ENCODE results near the gene PTPN1.

Gene PTPN1

GRCh38 chr20:50628332-50628731 is 118.1 kb downstream of the PTPN1 start:
- Histone ChIP-seq H3K4me1 (ENCODE audit: control insufficient read depth, insufficient read depth, low read length) (peaks cover 27% of the 10 kb centered on the region), H3K4me3 (ENCODE audit: low read length) (no peak overlapping the region), H3K27me3 (replicated peaks; ENCODE audit: control insufficient read depth, insufficient read depth, low read length) (no peaks in the 10 kb centered on the region), H3K36me3 (ENCODE audit: control insufficient read depth, insufficient read depth, low read length, severe bottlenecking) (no peaks in the 10 kb centered on the region), H3K9ac (ENCODE audit: low read length) (no peak overlapping the region), H3K9me3 (ENCODE audit: control insufficient read depth, low read length) (no peaks in the 10 kb centered on the region)
- DNase-seq (ENCODE audit: low read depth), result no peak

DNA sequence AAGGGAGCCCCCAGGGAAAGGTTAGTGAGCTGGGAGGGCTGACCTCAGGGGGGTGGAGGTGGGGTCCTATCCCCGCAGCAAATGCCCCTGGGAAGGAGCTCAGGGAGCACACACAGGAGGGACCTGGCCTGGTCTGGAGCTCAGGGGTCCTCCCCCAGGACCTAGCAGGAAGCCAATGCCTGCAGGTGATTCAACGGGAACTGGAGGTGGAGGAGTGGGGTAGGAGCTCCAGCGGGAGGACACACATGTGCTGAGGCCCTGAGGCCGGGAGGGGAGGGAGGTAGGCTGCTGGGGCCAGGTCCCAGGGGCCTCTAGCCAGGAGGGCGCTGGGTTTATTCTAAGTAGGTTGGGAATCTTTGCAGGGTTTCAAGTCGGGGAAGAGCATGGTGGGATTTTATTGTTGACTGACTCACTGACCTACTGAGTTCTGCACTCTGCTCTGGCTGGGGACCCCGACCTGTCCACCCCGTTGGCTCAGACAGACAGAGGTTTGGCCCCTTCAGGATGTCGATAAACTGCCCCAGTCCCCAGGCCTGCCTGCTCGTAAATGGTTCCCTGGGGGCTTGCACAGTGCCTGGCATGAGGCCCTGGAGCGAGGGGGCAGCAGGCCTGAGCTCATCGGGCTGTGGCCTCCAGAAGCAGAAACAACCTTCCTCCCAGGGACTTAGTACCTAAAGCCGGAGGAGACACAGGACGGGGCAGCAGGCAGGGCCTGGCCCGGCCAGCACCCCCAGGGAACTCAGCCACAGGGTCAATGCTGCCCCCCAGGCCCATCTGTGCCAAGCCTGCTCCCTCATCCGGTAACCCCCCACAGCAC is 118.9 kb downstream of the PTPN1 start:
- Histone ChIP-seq H3K27me3 (replicated peaks; ENCODE audit: control insufficient read depth, insufficient read depth, low read length) (no peaks in the 10 kb centered on the region), H3K9ac (ENCODE audit: low read length) (no peak overlapping the region), H3K4me3 (ENCODE audit: low read length) (no peak overlapping the region), H3K36me3 (ENCODE audit: control insufficient read depth, insufficient read depth, low read length, severe bottlenecking) (no peaks in the 10 kb centered on the region), H3K9me3 (ENCODE audit: control insufficient read depth, low read length) (no peaks in the 10 kb centered on the region), H3K4me1 (ENCODE audit: control insufficient read depth, insufficient read depth, low read length) (peaks cover 27% of the 10 kb centered on the region)
- DNase-seq (ENCODE audit: low read depth), result no peak

DNA sequence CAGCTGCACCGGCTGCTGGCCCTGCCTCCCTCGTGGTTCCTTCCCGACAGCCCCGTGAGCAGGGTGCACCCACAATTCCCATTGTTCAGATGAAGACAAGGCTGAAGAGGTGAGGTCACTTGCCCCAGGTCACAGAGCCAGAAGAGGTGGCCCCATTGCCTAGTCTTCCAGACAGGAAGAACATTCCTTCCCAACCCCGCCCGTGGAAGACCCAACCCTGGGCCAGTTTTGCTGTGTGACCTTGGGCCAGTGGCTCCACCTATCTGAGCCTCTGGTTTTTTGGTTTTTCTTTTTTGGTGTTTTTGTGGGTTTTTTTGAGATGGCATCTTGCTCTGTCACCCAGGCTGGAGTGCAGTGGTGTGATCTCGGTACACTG is 119.5 kb downstream of the PTPN1 start:
- no peaks in the 10 kb centered on the region for H3K27me3 ChIP-seq (replicated peaks; ENCODE audit: control insufficient read depth, insufficient read depth, low read length)
- DNase-seq (ENCODE audit: low read depth), result no peak

DNA sequence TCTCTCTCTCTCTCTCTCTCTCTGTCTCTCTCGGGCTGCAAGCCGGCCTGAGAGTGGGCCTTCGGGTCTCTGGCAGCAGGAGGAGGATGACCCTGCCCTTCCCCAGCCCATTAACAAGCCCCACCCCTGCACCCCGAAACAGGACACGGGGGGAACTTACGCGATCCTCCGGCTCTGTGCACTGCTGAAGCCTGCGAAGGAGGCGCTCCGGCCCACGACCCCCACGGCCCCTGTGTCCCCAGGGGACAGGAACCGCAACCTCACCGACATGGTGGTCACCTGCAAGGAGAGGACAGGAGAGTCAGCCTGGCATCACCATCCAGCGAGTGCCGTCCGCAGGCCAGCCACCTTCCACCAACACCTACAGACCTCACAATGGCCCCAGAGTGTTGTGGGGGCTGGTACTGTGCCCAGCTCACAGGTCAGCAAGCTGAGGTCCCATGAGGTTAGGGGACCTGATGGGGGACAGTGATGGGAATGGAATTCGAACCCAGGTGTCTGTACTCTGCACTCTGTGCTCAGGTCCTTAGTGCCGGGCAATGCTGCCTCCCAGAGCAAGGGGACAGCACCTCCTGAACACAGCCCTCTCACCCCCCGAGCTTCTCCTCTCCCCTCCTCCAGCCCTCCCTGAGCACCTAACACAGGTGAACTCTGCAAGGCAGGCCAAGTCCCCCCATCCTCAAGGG is 120.5 kb downstream of the PTPN1 start:
- no peak overlapping the region for H3K4me3 ChIP-seq (ENCODE audit: low read length)
- H3K4me1 ChIP-seq (ENCODE audit: control insufficient read depth, insufficient read depth, low read length), result peaks cover 22% of the 10 kb centered on the region
- H3K9me3 ChIP-seq (ENCODE audit: control insufficient read depth, low read length), result no peaks in the 10 kb centered on the region
- H3K9ac ChIP-seq (ENCODE audit: low read length), result no peak overlapping the region
- H3K36me3 ChIP-seq (ENCODE audit: control insufficient read depth, insufficient read depth, low read length, severe bottlenecking), result no peaks in the 10 kb centered on the region
- no peaks in the 10 kb centered on the region for H3K27me3 ChIP-seq (replicated peaks; ENCODE audit: control insufficient read depth, insufficient read depth, low read length)
- DNase-seq (ENCODE audit: low read depth), result no peak

More for the DNA sequence above, 119.5 kb downstream of the PTPN1 start:
- H3K9ac ChIP-seq (ENCODE audit: low read length), result no peak overlapping the region
- H3K4me3 ChIP-seq (ENCODE audit: low read length), result no peak overlapping the region
- no peaks in the 10 kb centered on the region for H3K9me3 ChIP-seq (ENCODE audit: control insufficient read depth, low read length)
- H3K36me3 ChIP-seq (ENCODE audit: control insufficient read depth, insufficient read depth, low read length, severe bottlenecking), result no peaks in the 10 kb centered on the region
- peaks cover 27% of the 10 kb centered on the region for H3K4me1 ChIP-seq (ENCODE audit: control insufficient read depth, insufficient read depth, low read length)

- H3K9me3 ChIP-seq (ENCODE audit: control insufficient read depth, low read length), result no peaks in the 10 kb centered on the region
- no peak overlapping the region for H3K9ac ChIP-seq (ENCODE audit: low read length)
- DNase-seq (ENCODE audit: low read depth), result no peak
- peaks cover 25% of the 10 kb centered on the region for H3K4me1 ChIP-seq (ENCODE audit: control insufficient read depth, insufficient read depth, low read length)
- no peak overlapping the region for H3K4me3 ChIP-seq (ENCODE audit: low read length)
- no peaks in the 10 kb centered on the region for H3K27me3 ChIP-seq (replicated peaks; ENCODE audit: control insufficient read depth, insufficient read depth, low read length)
- no peaks in the 10 kb centered on the region for H3K36me3 ChIP-seq (ENCODE audit: control insufficient read depth, insufficient read depth, low read length, severe bottlenecking)
These were observed 122.1 kb downstream of the PTPN1 start for GRCh38 chr20:50632236-50632635.

- Histone ChIP-seq H3K36me3 (ENCODE audit: control insufficient read depth, insufficient read depth, low read length, severe bottlenecking) (no peaks in the 10 kb centered on the region), H3K27me3 (replicated peaks; ENCODE audit: control insufficient read depth, insufficient read depth, low read length) (no peaks in the 10 kb centered on the region), H3K4me3 (ENCODE audit: low read length) (no peak overlapping the region), H3K9me3 (ENCODE audit: control insufficient read depth, low read length) (no peaks in the 10 kb centered on the region), H3K9ac (ENCODE audit: low read length) (no peak overlapping the region), H3K4me1 (ENCODE audit: control insufficient read depth, insufficient read depth, low read length) (peaks cover 27% of the 10 kb centered on the region)
- no peak for DNase-seq (ENCODE audit: low read depth)
These were observed 122.5 kb downstream of the PTPN1 start for GRCh38 chr20:50632701-50633100.

- Histone ChIP-seq H3K27me3 (replicated peaks; ENCODE audit: control insufficient read depth, insufficient read depth, low read length) (no peaks in the 10 kb centered on the region), H3K36me3 (ENCODE audit: control insufficient read depth, insufficient read depth, low read length, severe bottlenecking) (no peaks in the 10 kb centered on the region), H3K4me1 (ENCODE audit: control insufficient read depth, insufficient read depth, low read length) (peaks cover 31% of the 10 kb centered on the region), H3K4me3 (ENCODE audit: low read length) (no peak overlapping the region), H3K9me3 (ENCODE audit: control insufficient read depth, low read length) (no peaks in the 10 kb centered on the region), H3K9ac (ENCODE audit: low read length) (no peak overlapping the region)
- no peak for DNase-seq (ENCODE audit: low read depth)
These were observed 123.2 kb downstream of the PTPN1 start for GRCh38 chr20:50633361-50633760.

DNA sequence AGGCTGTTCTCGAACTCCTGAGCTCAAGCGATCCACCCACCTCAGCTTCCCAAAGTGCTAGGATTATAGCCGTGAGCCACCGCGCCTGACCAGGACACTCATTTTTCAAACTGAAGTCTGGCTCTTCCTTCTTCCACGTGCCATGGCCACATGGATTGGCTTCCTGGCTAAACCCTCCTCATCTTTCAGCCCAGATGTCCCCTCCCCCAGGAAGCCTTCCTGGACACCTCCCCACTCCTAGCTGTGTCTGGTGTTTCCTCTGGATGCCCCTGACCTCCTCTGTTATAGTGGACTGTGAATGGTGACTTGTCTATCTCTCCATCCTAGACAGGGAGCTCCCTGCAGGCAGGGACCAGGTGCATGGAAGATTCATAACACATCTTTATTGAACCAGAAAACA is 124.0 kb downstream of the PTPN1 start:
- DNase-seq (ENCODE audit: low read depth), result no peak
- no peak overlapping the region for H3K9ac ChIP-seq (ENCODE audit: low read length)
- peaks cover 34% of the 10 kb centered on the region for H3K4me1 ChIP-seq (ENCODE audit: control insufficient read depth, insufficient read depth, low read length)
- H3K36me3 ChIP-seq (ENCODE audit: control insufficient read depth, insufficient read depth, low read length, severe bottlenecking), result no peaks in the 10 kb centered on the region
- H3K4me3 ChIP-seq (ENCODE audit: low read length), result no peak overlapping the region
- H3K9me3 ChIP-seq (ENCODE audit: control insufficient read depth, low read length), result no peaks in the 10 kb centered on the region
- H3K27me3 ChIP-seq (replicated peaks; ENCODE audit: control insufficient read depth, insufficient read depth, low read length), result no peaks in the 10 kb centered on the region
